H9 (cell line): ENCODE data around the gene TSPAN5. TPM values are rescaled to one million over a fixed set of nuclear protein-coding genes. Genes with fewer than 3 reads are reported as not detected.

Source experiments
- DNase-seq: peaks from one replicate; pipeline ENCODE4 v3.0.0-alpha.2; 2017
- H2AFZ ChIP-seq: one replicate; pipeline ENCODE4 v1.6.1; 2013; ENCODE audit warnings: mild to moderate bottlenecking, low read length, control low read depth, moderate library complexity
- H2AK5ac ChIP-seq: 2 replicates; pipeline ENCODE4 v1.6.1; 2013; ENCODE audit warnings: low read length, control low read depth, mixed read lengths; ENCODE audit not compliant: insufficient read length
- H2BK120ac ChIP-seq: one replicate; pipeline ENCODE4 v1.6.1; 2013; ENCODE audit warnings: low read depth, mild to moderate bottlenecking, low read length, control low read depth, inconsistent platforms; ENCODE audit not compliant: poor library complexity, severe bottlenecking
- H2BK12ac ChIP-seq: 2 replicates; pipeline ENCODE4 v1.6.1; 2013; ENCODE audit warnings: low read length, control low read depth, mixed read lengths, low read depth; ENCODE audit not compliant: insufficient read length
- H2BK15ac ChIP-seq: 2 replicates; pipeline ENCODE4 v1.6.1; 2013; ENCODE audit warnings: low read depth, low read length, control low read depth
- H2BK20ac ChIP-seq: one replicate; pipeline ENCODE4 v1.6.1; 2013; ENCODE audit warnings: low read depth, mild to moderate bottlenecking, low read length, control low read depth, inconsistent platforms; ENCODE audit not compliant: poor library complexity, severe bottlenecking
- H2BK5ac ChIP-seq: 2 replicates; pipeline ENCODE4 v1.6.1; 2013; ENCODE audit warnings: low read length, control low read depth, mixed read lengths; ENCODE audit not compliant: insufficient read length
- H3K14ac ChIP-seq: 2 replicates; pipeline ENCODE4 v1.6.1; 2013; ENCODE audit warnings: low read length, control low read depth; ENCODE audit not compliant: insufficient read depth
- H3K18ac ChIP-seq: 2 replicates; pipeline ENCODE4 v1.6.1; 2013; ENCODE audit warnings: low read depth, mild to moderate bottlenecking, mixed read lengths, low read length, control low read depth; ENCODE audit not compliant: insufficient read length
- H3K23ac ChIP-seq: 2 replicates; pipeline ENCODE4 v1.6.1; 2013; ENCODE audit warnings: low read length, control low read depth, mixed read lengths, low read depth; ENCODE audit not compliant: insufficient read length
- H3K23me2 ChIP-seq: 2 replicates; pipeline ENCODE4 v1.6.1; 2013; ENCODE audit warnings: low read depth, mild to moderate bottlenecking, mixed read lengths, low read length, control low read depth; ENCODE audit not compliant: insufficient read length, poor library complexity, severe bottlenecking
- H3K27ac ChIP-seq: 2 replicates; pipeline ENCODE4 v1.5.1; 2013; ENCODE audit warnings: low read length, control low read depth, mixed read lengths, low read depth; ENCODE audit not compliant: insufficient read length
- H3K27me3 ChIP-seq: 2 replicates; pipeline ENCODE4 v1.6.1; 2013; ENCODE audit warnings: low read length, control low read depth, inconsistent platforms; ENCODE audit not compliant: insufficient read depth
- H3K4ac ChIP-seq: 2 replicates; pipeline ENCODE4 v1.6.1; 2013; ENCODE audit warnings: low read depth, mild to moderate bottlenecking, control low read depth, inconsistent platforms, low read length, moderate library complexity
- H3K4me1 ChIP-seq: 2 replicates; pipeline ENCODE4 v1.6.1; 2013; ENCODE audit warnings: low read length, control low read depth, inconsistent platforms; ENCODE audit not compliant: insufficient read depth
- H3K4me2 ChIP-seq: 2 replicates; pipeline ENCODE4 v1.6.1; 2013; ENCODE audit warnings: low read length, control low read depth, mixed read lengths; ENCODE audit not compliant: insufficient read length, insufficient read depth
- H3K56ac ChIP-seq: 2 replicates; pipeline ENCODE4 v1.6.1; 2013; ENCODE audit warnings: low read depth, mild to moderate bottlenecking, mixed read lengths, low read length, control low read depth; ENCODE audit not compliant: insufficient read length
- H3K79me1 ChIP-seq: 2 replicates; pipeline ENCODE4 v1.6.1; 2013; ENCODE audit warnings: low read depth, mild to moderate bottlenecking, moderate library complexity, low read length, control low read depth, inconsistent platforms; ENCODE audit not compliant: insufficient read depth, poor library complexity, severe bottlenecking
- H3K79me2 ChIP-seq: 2 replicates; pipeline ENCODE4 v1.6.1; 2013; ENCODE audit warnings: low read length, control low read depth, inconsistent platforms; ENCODE audit not compliant: insufficient read depth
- H3K9ac ChIP-seq: 2 replicates; pipeline ENCODE4 v1.6.1; 2013; ENCODE audit warnings: low read length, control low read depth, mixed read lengths; ENCODE audit not compliant: insufficient read length; ENCODE audit errors: extremely low read depth
- H3K9me3 ChIP-seq: one replicate; pipeline ENCODE4 v1.6.1; 2013; ENCODE audit warnings: low read depth, low read length, inconsistent platforms; ENCODE audit not compliant: control insufficient read depth
- H3T11ph ChIP-seq: one replicate; pipeline ENCODE4 v1.6.1; 2013; ENCODE audit warnings: mild to moderate bottlenecking, low read length, control low read depth, inconsistent platforms
- H4K20me1 ChIP-seq: one replicate; pipeline ENCODE4 v1.6.1; 2013; ENCODE audit not compliant: control insufficient read depth, insufficient read length, insufficient read depth
- H4K5ac ChIP-seq: 2 replicates; pipeline ENCODE4 v1.6.1; 2013; ENCODE audit warnings: low read depth, mild to moderate bottlenecking, mixed read lengths, low read length, control low read depth; ENCODE audit not compliant: insufficient read length
- H4K8ac ChIP-seq: replicated peaks from 2 replicates; pipeline ENCODE4 v1.6.1; 2013; ENCODE audit warnings: low read length, control low read depth, mixed read lengths, low read depth; ENCODE audit not compliant: insufficient read length
- H4K91ac ChIP-seq: 2 replicates; pipeline ENCODE4 v1.6.1; 2013; ENCODE audit warnings: low read depth, mild to moderate bottlenecking, moderate library complexity, mixed read lengths, low read length, control low read depth; ENCODE audit not compliant: insufficient read length
- H3K27ac Mint-ChIP-seq, 3 experiments: 2 replicates in 2 of 3; 3 replicates in 1 of 3; pipeline ENCODE4 v1.8.0; 2020 to 2021; ENCODE audit warnings: mixed read lengths in 3 of 3, mild to moderate bottlenecking in 1 of 3, moderate library complexity in 1 of 3
- H3K27me3 Mint-ChIP-seq: 2 replicates; pipeline ENCODE4 v1.8.0; 2021; ENCODE audit warnings: low read depth, mild to moderate bottlenecking, moderate library complexity, mixed read lengths
- H3K36me3 Mint-ChIP-seq, 3 experiments: 2 replicates in 2 of 3; 3 replicates in 1 of 3; pipeline ENCODE4 v1.8.0; 2020 to 2021; ENCODE audit warnings: low read depth in 3 of 3, mixed read lengths in 3 of 3; ENCODE audit not compliant: insufficient read depth in 1 of 3
- H3K4me1 Mint-ChIP-seq, 2 experiments: 2 replicates each; pipeline ENCODE4 v1.8.0; 2020; ENCODE audit warnings: mixed read lengths in 2 of 2
- H3K4me3 Mint-ChIP-seq, 2 experiments: 2 replicates in 1 of 2; 3 replicates in 1 of 2; pipeline ENCODE4 v1.8.0; 2020 to 2021; ENCODE audit warnings: mild to moderate bottlenecking in 2 of 2, mixed read lengths in 2 of 2, moderate library complexity in 1 of 2
- H3K9me3 Mint-ChIP-seq, 2 experiments: 2 replicates in 1 of 2; 3 replicates in 1 of 2; pipeline ENCODE4 v1.8.0; 2020; ENCODE audit warnings: mild to moderate bottlenecking in 2 of 2, mixed read lengths in 2 of 2, moderate library complexity in 1 of 2
- CTCF ChIP-seq: fragments of 200-600 bp; sonication (generic); conservative IDR thresholded peaks from 3 replicates; pipeline ENCODE4 v1.8.0; 2021; ENCODE audit warnings: antibody characterized with exemption, mild to moderate bottlenecking
- WGBS: extraction: QIAGEN DNeasy Blood & Tissue Kit; methylation state at CpG from one replicate; pipeline ENCODE4 v1.1.7; 2013; ENCODE audit warnings: missing lambda C conversion rate, low lambda C conversion rate, mixed read lengths; ENCODE audit not compliant: insufficient read length; ENCODE audit errors: extremely low coverage; 5-methylcytosine and 5-hydroxymethylcytosine counted together
- total RNA-seq: library from RNA; stranded (reverse); gene quantifications from 2 replicates; pipeline ENCODE4 v1.2.1, GENCODE V29; 2021

Gene TSPAN5
- total RNA-seq, 1 experiment from 2014 or later, result 7.0 TPM

GRCh38 chr4:98653890-98654867 lies 4.2 kb downstream of the TSPAN5 start:
- no peak for DNase-seq
- WGBS, result no CpG with 5 or more reads among the region's 5 CpGs
- no peak overlapping the region for H2BK15ac ChIP-seq
- H4K20me1 ChIP-seq, result no peaks in the 10 kb centered on the region
- peaks cover 17% of the 10 kb centered on the region for H3K23me2 ChIP-seq
- no peak overlapping the region for H3K4me2 ChIP-seq
- H3K79me1 ChIP-seq, result no peaks in the 10 kb centered on the region
- H3K79me2 ChIP-seq, result no peaks in the 10 kb centered on the region; the same call in 1 of the 2 replicates
- no peak overlapping the region for H3K23ac ChIP-seq
- H2AK5ac ChIP-seq, result no peak overlapping the region
- no peak for TF ChIP-seq CTCF
- peaks cover 5% of the 10 kb centered on the region; the same call in 1 of the 2 replicates for H3K27me3 ChIP-seq
- H3K9ac ChIP-seq, result no peak overlapping the region
- H3K9me3 ChIP-seq, result no peaks in the 10 kb centered on the region
- Mint-ChIP-seq H3K27me3 (peaks cover 35% of the 10 kb centered on the region), H3K9me3 (peaks cover 19 to 22% of the 10 kb centered on the region in 2 experiments), H3K4me3 (no peak overlapping the region), H3K27ac (no peak overlapping the region), H3K4me1 (peaks cover 24% of the 10 kb centered on the region in 2 experiments), H3K36me3 (peaks cover 9 to 20% (median 20%) of the 10 kb centered on the region in 3 experiments)
- no peak overlapping the region for H2BK20ac ChIP-seq
- H4K5ac ChIP-seq, result no peak overlapping the region
- H3K27ac ChIP-seq, result no peak overlapping the region
- H2AFZ ChIP-seq, result no peak overlapping the region
- H3K18ac ChIP-seq, result no peak overlapping the region
- H3K4me1 ChIP-seq, result no peaks in the 10 kb centered on the region; the same call in 1 of the 2 replicates
- H3K56ac ChIP-seq, result no peak overlapping the region
- H2BK120ac ChIP-seq, result no peak overlapping the region
- H4K91ac ChIP-seq, result no peak overlapping the region
- H3T11ph ChIP-seq, result no peak overlapping the region
- H3K4ac ChIP-seq, result no peak overlapping the region
- H3K14ac ChIP-seq, result no peak overlapping the region
- H4K8ac ChIP-seq, result no peak overlapping the region
- no peak overlapping the region for H2BK12ac ChIP-seq
- no peak overlapping the region for H2BK5ac ChIP-seq
